SK-N-SH (cell line): ENCODE results near the gene SCN4A. TPM values are rescaled to one million over a fixed set of nuclear protein-coding genes. Genes with fewer than 3 reads are reported as not detected.

Source experiments
- CTCF ChIA-PET: fragments of 300-600, 350-600 bp; formaldehyde crosslinking; extraction: SDS; loops from one replicate; lab custom pipeline; 2021; lab: Yijun Ruan, JAX
- POLR2A ChIA-PET: fragments of 350-600 bp; sonication (Branson Sonifier 250); formaldehyde crosslinking; extraction: SDS; loops from one replicate; lab custom pipeline; 2020; ENCODE audit warnings: antibody characterized with exemption, inconsistent platforms; lab: Yijun Ruan, JAX
- DNase-seq: peaks from one replicate; pipeline ENCODE4 v3.0.0; 2012
- H2AFZ ChIP-seq: fragments of 200-600 bp; sonication (generic); 2 replicates; pipeline ENCODE4 v1.8.1; 2016; ENCODE audit warnings: antibody characterized with exemption, mild to moderate bottlenecking, low read depth
- H3F3A ChIP-seq: fragments of 200-600 bp; sonication (generic); replicated peaks from 2 replicates; pipeline ENCODE3; 2016; ENCODE audit warnings: antibody characterized with exemption, mild to moderate bottlenecking; ENCODE audit not compliant: insufficient read depth
- H3K27ac ChIP-seq, 2 experiments: fragments of 200-500 bp in 1 of 2; fragments of 200-600 bp in 1 of 2; sonication (Bioruptor generic) in 1 of 2; sonication (generic), shearing (Covaris generic) in 1 of 2; 2 replicates each; pipeline versions ENCODE4 v1.5.1 to v1.6.1; 2014 to 2016; ENCODE audit warnings: low read depth in 2 of 2, inconsistent platforms in 1 of 2, low read length in 1 of 2, mild to moderate bottlenecking in 1 of 2, mixed read lengths in 1 of 2
- H3K27me3 ChIP-seq: fragments of 200-600 bp; sonication (generic), shearing (Covaris generic); 2 replicates; pipeline ENCODE4 v1.6.1; 2016; ENCODE audit warnings: mixed run types; ENCODE audit not compliant: insufficient read depth
- H3K36me3 ChIP-seq, 2 experiments: fragments of 200-500 bp in 1 of 2; fragments of 200-600 bp in 1 of 2; sonication (Bioruptor generic) in 1 of 2; sonication (generic) in 1 of 2; replicated peaks in 1 of 2; 2 replicates each; pipeline versions ENCODE3 to v1.5.1; 2014 to 2016; ENCODE audit warnings: low read length in 1 of 2, mild to moderate bottlenecking in 1 of 2; ENCODE audit not compliant: insufficient read depth in 2 of 2, control insufficient read depth in 1 of 2
- H3K4me1 ChIP-seq, 2 experiments: fragments of 200-500 bp in 1 of 2; fragments of 200-600 bp in 1 of 2; sonication (Bioruptor generic) in 1 of 2; sonication (generic), shearing (Covaris generic) in 1 of 2; 2 replicates each; pipeline versions ENCODE4 v1.5.1 to v1.6.1; 2014 to 2016; ENCODE audit warnings: low read depth in 1 of 2, low read length in 1 of 2, mixed run types in 1 of 2; ENCODE audit not compliant: insufficient read depth in 2 of 2, control insufficient read depth in 1 of 2
- H3K4me2 ChIP-seq: fragments of 200-600 bp; sonication (generic), shearing (Covaris generic); 2 replicates; pipeline ENCODE4 v1.6.1; 2017; ENCODE audit warnings: mixed run types
- H3K4me3 ChIP-seq, 2 experiments: fragments of 200-500 bp in 1 of 2; fragments of 200-600 bp in 1 of 2; sonication (Bioruptor generic) in 1 of 2; sonication (generic), shearing (Covaris generic) in 1 of 2; 2 replicates each; pipeline versions ENCODE4 v1.5.1 to v1.8.1; 2014 to 2016; ENCODE audit warnings: low read depth in 2 of 2, inconsistent platforms in 1 of 2, low read length in 1 of 2, mild to moderate bottlenecking in 1 of 2, mixed read lengths in 1 of 2, moderate library complexity in 1 of 2
- H3K79me2 ChIP-seq: fragments of 200-600 bp; sonication (generic); 2 replicates; pipeline ENCODE4 v1.8.1; 2017; ENCODE audit warnings: mild to moderate bottlenecking; ENCODE audit not compliant: insufficient read depth
- H3K9ac ChIP-seq: fragments of 200-600 bp; sonication (generic); 2 replicates; pipeline ENCODE4 v1.6.1; 2017; ENCODE audit warnings: mixed run types
- H3K9me2 ChIP-seq: fragments of 200-600 bp; sonication (generic); 2 replicates; pipeline ENCODE4 v1.6.1; 2017; ENCODE audit warnings: mixed run types
- H3K9me3 ChIP-seq: fragments of 200-600 bp; sonication (generic); 2 replicates; pipeline ENCODE4 v1.6.1; 2017; ENCODE audit warnings: mixed run types, mild to moderate bottlenecking, moderate library complexity
- H4K20me1 ChIP-seq: fragments of 200-600 bp; sonication (generic); 2 replicates; pipeline ENCODE4 v1.6.1; 2017; ENCODE audit warnings: mild to moderate bottlenecking, mixed run types; ENCODE audit not compliant: insufficient read depth
- CHD2 ChIP-seq: fragments of 150-350 bp; IDR thresholded peaks from 2 replicates; pipeline ENCODE4 v1.6.1; 2018; ENCODE audit warnings: low read length; ENCODE audit not compliant: partially characterized antibody
- ELF1 ChIP-seq: IDR thresholded peaks from 2 replicates; pipeline ENCODE4 v1.4.0; 2012
- EP300 ChIP-seq, 2 experiments: IDR thresholded peaks; 2 replicates each; pipeline versions ENCODE4 v1.4.0 to v1.6.1; 2012; ENCODE audit warnings: borderline replicate concordance in 1 of 2, low read depth in 1 of 2, low read length in 1 of 2
- FOXJ3 ChIP-seq: sonication (generic); formaldehyde crosslinking; IDR thresholded peaks from 2 replicates; pipeline ENCODE4 v1.5.1; 2020; ENCODE audit warnings: mild to moderate bottlenecking, missing genetic modification reagents
- FOXM1 ChIP-seq: IDR thresholded peaks from 2 replicates; pipeline ENCODE4 v1.4.0; 2012; ENCODE audit warnings: low read depth, mild to moderate bottlenecking
- GABPA ChIP-seq: IDR thresholded peaks from 2 replicates; pipeline ENCODE4 v1.4.0; 2012; ENCODE audit warnings: low read depth, mild to moderate bottlenecking
- GATA2 ChIP-seq: sonication (generic); formaldehyde crosslinking; IDR thresholded peaks from 2 replicates; pipeline ENCODE4 v1.5.0; 2020; ENCODE audit warnings: mild to moderate bottlenecking, missing genetic modification reagents
- IRF3 ChIP-seq: fragments of 150-350 bp; IDR thresholded peaks from 2 replicates; pipeline ENCODE4 v1.6.1; 2016; ENCODE audit warnings: mild to moderate bottlenecking, low read depth, low read length
- MEF2A ChIP-seq: IDR thresholded peaks from 2 replicates; pipeline ENCODE4 v1.4.0; 2012; ENCODE audit warnings: low read depth, borderline replicate concordance
- MXI1 ChIP-seq: IDR thresholded peaks from 2 replicates; pipeline ENCODE4 v1.6.1; 2012; ENCODE audit warnings: mild to moderate bottlenecking, low read depth, low read length, improper control_type of control experiment
- NFIC ChIP-seq: IDR thresholded peaks from 2 replicates; pipeline ENCODE4 v1.4.0; 2012; ENCODE audit warnings: borderline replicate concordance
- RCOR1 ChIP-seq: fragments of 150-350 bp; IDR thresholded peaks from 2 replicates; pipeline ENCODE4 v1.6.1; 2017; ENCODE audit warnings: antibody characterized with exemption, low read length
- SIN3A ChIP-seq: IDR thresholded peaks from 2 replicates; pipeline ENCODE4 v1.6.1; 2012; ENCODE audit warnings: low read depth, mild to moderate bottlenecking, low read length, moderate library complexity, borderline replicate concordance
- TEAD4 ChIP-seq: IDR thresholded peaks from 2 replicates; pipeline ENCODE4 v1.4.0; 2012; ENCODE audit warnings: mild to moderate bottlenecking, borderline replicate concordance; ENCODE audit not compliant: insufficient read depth
- WGBS: methylation state at CpG from one replicate; pipeline ENCODE4 v1.1.6; 2017; ENCODE audit warnings: low lambda C conversion rate; 5-methylcytosine and 5-hydroxymethylcytosine counted together
- polyA plus RNA-seq, 3 experiments: library from polyadenylated mRNA; depleted of rRNA; stranded (reverse); fragments of >200 nt; gene quantifications; 2 replicates each; pipeline ENCODE4 v1.2.3, GENCODE V29; 2012
- TF ChIP-seq, protein P1 (sequence below): IDR thresholded peaks from 2 replicates; pipeline ENCODE4; 2012
- TF ChIP-seq, protein P2 (sequence below): fragments of 150-350 bp; IDR thresholded peaks from 2 replicates; pipeline ENCODE4 v1.6.1; 2017; ENCODE audit warnings: antibody characterized with exemption, low read length, low read depth, borderline replicate concordance
- TF ChIP-seq, protein P3 (sequence below): fragments of 200-600 bp; sonication (generic); IDR thresholded peaks from 2 replicates; pipeline ENCODE4 v1.6.1; 2017; ENCODE audit warnings: antibody characterized with exemption, mild to moderate bottlenecking, moderate library complexity
- TF ChIP-seq, protein P4 (sequence below): IDR thresholded peaks from 2 replicates; pipeline ENCODE4 v1.4.0; 2012; ENCODE audit warnings: low read depth, borderline replicate concordance

The SCN4A gene
- polyA plus RNA-seq, 1 of the 3 experiments (the other 2 are of a cell fraction) = not detected

DNA sequence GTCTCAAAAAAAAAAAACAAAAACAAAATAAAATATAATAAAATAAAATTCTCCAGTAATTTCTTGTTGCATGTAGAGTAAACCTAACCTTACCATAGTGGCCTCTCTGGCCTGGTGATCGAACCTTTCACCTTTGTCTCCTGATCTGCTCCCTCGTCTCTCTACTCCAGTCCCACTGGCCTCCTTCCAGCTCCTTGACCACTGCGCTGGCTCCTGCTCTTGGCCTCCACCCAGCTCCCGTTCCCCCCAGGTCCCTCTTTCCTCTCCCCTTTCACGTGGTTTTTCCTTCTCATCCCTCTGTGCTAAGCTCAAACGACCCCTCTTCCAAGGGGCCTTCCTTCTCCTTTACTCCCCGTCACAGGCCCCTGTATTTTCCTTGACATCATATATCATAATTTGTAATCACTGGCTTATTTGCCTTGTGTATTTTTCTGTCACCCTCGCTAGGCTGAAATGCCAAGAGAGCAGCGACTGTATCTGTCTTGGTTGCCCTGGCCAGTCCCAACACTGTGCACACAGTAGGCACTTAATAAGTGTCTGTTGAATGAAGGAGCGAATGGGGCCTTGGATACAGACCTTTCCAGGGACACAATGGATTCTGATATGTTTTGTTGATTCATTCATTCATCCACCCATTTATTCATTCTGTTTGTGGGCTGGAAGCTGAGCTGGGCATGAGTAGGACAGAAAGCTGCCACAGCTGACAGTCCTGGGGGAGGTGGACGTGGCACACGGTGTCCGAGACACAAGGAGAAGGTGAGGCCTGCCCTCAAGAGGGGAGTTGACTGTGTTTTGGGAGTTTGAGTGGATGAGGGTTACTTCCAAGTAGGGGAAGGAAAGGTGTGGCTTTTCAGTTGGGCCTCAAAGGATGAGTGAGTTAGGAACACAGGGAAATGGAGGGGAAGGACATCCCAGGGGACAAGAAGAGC, 5.8 kb upstream of the SCN4A start:
- CTCF ChIA-PET = interaction anchor here (0.7 to 7.8 kb wide), 7 partner anchors 10 to 113 kb away, joined by 3 to 56 read pairs (median 14); partner anchors contain the start of gene GH1
- no peaks in the 10 kb centered on the region for H4K20me1 ChIP-seq

DNA sequence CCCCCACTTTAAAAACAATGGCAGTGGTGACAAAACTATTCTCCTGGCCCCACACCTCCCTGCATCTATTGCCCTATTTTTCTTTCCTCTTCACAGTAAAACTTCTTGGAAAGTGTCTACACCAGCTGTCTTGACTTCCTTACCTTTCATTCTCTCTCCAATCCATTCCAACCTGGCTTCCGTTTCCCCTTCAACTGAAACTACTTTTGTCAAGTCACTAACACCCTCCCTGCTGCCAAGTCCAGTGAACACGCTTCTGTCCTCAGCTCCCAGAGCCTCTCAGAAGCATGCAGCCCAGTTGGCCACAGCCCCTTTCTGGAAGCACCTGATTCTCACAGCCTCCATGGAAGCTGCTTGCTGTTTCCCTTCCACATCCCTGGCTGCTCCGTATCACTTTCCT, 4.0 kb upstream of the SCN4A start:
- CTCF ChIA-PET = interaction anchor here (1.0 to 7.8 kb wide), 10 partner anchors 11 to 306 kb away, joined by 3 to 56 read pairs (median 6); partner anchors contain the start of genes CSHL1 and GH1
- POLR2A ChIA-PET = interaction anchor here (0.5 to 1.0 kb wide), 2 partner anchors 8 to 306 kb away, joined by 3 read pairs; no protein-coding TSS in a partner anchor
- 79% methylated on average over 3 of the region's 3 CpGs for WGBS

More for the DNA sequence above, 5.8 kb upstream of the SCN4A start:
- Histone ChIP-seq H3K9ac (no peak overlapping the region), H3K79me2 (no peaks in the 10 kb centered on the region), H3K4me1 (peaks cover 12% of the 10 kb centered on the region in 2 experiments; a peak in 3 of 4 replicates), H2AFZ (no peak overlapping the region), H3F3A (no peaks in the 10 kb centered on the region), H3K27me3 (no peaks in the 10 kb centered on the region), H3K4me2 (no peak overlapping the region), H3K27ac (no peak overlapping the region), H3K36me3 (no peaks in the 10 kb centered on the region), H3K9me2 (no peaks in the 10 kb centered on the region), H3K9me3 (no peaks in the 10 kb centered on the region), H3K4me3 (no peak overlapping the region)
- POLR2A ChIA-PET = no interaction called here
- 80% methylated on average over 13 of the region's 13 CpGs for WGBS
- no peak for TF ChIP-seq ELF1
- no peak for TF ChIP-seq IRF3
- TF ChIP-seq FOXM1 = no peak
- no peak for TF ChIP-seq CHD2
- TF ChIP-seq EP300 (IDR thresholded peaks at IDR 0.05; ENCODE audit: borderline replicate concordance in 1 of 2, low read depth in 1 of 2, low read length in 1 of 2) = no peak
- TF ChIP-seq, protein P1, sequence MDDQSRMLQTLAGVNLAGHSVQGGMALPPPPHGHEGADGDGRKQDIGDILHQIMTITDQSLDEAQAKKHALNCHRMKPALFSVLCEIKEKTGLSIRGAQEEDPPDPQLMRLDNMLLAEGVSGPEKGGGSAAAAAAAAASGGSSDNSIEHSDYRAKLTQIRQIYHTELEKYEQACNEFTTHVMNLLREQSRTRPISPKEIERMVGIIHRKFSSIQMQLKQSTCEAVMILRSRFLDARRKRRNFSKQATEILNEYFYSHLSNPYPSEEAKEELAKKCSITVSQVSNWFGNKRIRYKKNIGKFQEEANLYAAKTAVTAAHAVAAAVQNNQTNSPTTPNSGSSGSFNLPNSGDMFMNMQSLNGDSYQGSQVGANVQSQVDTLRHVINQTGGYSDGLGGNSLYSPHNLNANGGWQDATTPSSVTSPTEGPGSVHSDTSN = no peak
- TF ChIP-seq MEF2A = no peak
- TF ChIP-seq SIN3A = no peak
- no peak for DNase-seq

More for the DNA sequence above, 4.0 kb upstream of the SCN4A start:
- H3K27me3 ChIP-seq = no peaks in the 10 kb centered on the region
- no peaks in the 10 kb centered on the region for H3K9me3 ChIP-seq
- H3K9ac ChIP-seq = no peak overlapping the region
- no peak overlapping the region for H3K27ac ChIP-seq
- no peak for TF ChIP-seq ELF1
- no peak for TF ChIP-seq FOXJ3
- TF ChIP-seq TEAD4 = no peak
- no peak for TF ChIP-seq SIN3A
- TF ChIP-seq MXI1 = no peak
- TF ChIP-seq, protein P2, sequence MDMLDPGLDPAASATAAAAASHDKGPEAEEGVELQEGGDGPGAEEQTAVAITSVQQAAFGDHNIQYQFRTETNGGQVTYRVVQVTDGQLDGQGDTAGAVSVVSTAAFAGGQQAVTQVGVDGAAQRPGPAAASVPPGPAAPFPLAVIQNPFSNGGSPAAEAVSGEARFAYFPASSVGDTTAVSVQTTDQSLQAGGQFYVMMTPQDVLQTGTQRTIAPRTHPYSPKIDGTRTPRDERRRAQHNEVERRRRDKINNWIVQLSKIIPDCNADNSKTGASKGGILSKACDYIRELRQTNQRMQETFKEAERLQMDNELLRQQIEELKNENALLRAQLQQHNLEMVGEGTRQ = no peak
- TF ChIP-seq, protein P3, sequence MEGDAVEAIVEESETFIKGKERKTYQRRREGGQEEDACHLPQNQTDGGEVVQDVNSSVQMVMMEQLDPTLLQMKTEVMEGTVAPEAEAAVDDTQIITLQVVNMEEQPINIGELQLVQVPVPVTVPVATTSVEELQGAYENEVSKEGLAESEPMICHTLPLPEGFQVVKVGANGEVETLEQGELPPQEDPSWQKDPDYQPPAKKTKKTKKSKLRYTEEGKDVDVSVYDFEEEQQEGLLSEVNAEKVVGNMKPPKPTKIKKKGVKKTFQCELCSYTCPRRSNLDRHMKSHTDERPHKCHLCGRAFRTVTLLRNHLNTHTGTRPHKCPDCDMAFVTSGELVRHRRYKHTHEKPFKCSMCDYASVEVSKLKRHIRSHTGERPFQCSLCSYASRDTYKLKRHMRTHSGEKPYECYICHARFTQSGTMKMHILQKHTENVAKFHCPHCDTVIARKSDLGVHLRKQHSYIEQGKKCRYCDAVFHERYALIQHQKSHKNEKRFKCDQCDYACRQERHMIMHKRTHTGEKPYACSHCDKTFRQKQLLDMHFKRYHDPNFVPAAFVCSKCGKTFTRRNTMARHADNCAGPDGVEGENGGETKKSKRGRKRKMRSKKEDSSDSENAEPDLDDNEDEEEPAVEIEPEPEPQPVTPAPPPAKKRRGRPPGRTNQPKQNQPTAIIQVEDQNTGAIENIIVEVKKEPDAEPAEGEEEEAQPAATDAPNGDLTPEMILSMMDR = no peak
- no peak for TF ChIP-seq RCOR1
- TF ChIP-seq, protein P4, sequence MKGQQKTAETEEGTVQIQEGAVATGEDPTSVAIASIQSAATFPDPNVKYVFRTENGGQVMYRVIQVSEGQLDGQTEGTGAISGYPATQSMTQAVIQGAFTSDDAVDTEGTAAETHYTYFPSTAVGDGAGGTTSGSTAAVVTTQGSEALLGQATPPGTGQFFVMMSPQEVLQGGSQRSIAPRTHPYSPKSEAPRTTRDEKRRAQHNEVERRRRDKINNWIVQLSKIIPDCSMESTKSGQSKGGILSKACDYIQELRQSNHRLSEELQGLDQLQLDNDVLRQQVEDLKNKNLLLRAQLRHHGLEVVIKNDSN = no peak
- TF ChIP-seq MEF2A = no peak
- TF ChIP-seq EP300 (IDR thresholded peaks at IDR 0.05; ENCODE audit: borderline replicate concordance in 1 of 2, low read depth in 1 of 2, low read length in 1 of 2) = no peak
- TF ChIP-seq GATA2 (CRISPR knock-in tag) = no peak
- no peak for TF ChIP-seq GABPA
- no peak for TF ChIP-seq NFIC
- DNase-seq = no peak
- H3K4me2 ChIP-seq = no peak overlapping the region
- no peak overlapping the region for H2AFZ ChIP-seq
- peaks cover 12% of the 10 kb centered on the region in 2 experiments; a peak in 3 of 4 replicates for H3K4me1 ChIP-seq
- H3K9me2 ChIP-seq = no peaks in the 10 kb centered on the region
- H3K79me2 ChIP-seq = no peaks in the 10 kb centered on the region
- no peak overlapping the region for H3K4me3 ChIP-seq
- no peaks in the 10 kb centered on the region for H4K20me1 ChIP-seq
- no peaks in the 10 kb centered on the region for H3K36me3 ChIP-seq
- no peaks in the 10 kb centered on the region for H3F3A ChIP-seq
